ENCODE data around the gene MYOCD. TPM values are rescaled to one million over a fixed set of nuclear protein-coding genes. Genes with fewer than 3 reads are reported as not detected.

MYOCD gene
- total and polyA plus RNA-seq, 4 donors, result 0.05 to 0.59 (median 0.23) TPM

GRCh38 chr17:12666718-12667117 lies 1.0 kb downstream of the MYOCD start:
- no peak for DNase-seq (ENCODE audit: low spot score)
- WGBS, result 73% methylated on average over 6 of the region's 6 CpGs

GRCh38 chr17:12667299-12667958 lies 1.7 kb downstream of the MYOCD start:
- DNase-seq (ENCODE audit: low spot score), result no peak

More at GRCh38 chr17:12666718-12667117, 1.0 kb downstream of the MYOCD start:
- Histone ChIP-seq H3K27me3 (ENCODE audit: control insufficient read depth in 4 of 4, insufficient read depth in 4 of 4, low read length in 3 of 4) (peaks cover 0 to 34% (median 7%) of the 10 kb centered on the region in 4 donors), H3K4me1 (ENCODE audit: control insufficient read depth in 4 of 4, insufficient read depth in 4 of 4, low read length in 3 of 4) (peaks cover 4 to 12% (median 8%) of the 10 kb centered on the region in 4 donors), H3K27ac (ENCODE audit: low read depth in 1 of 2, low read length in 2 of 2) (no peak overlapping the region), H3K36me3 (ENCODE audit: control insufficient read depth in 4 of 4, insufficient read depth in 3 of 4, low read depth in 1 of 4, low read length in 3 of 4) (no peaks in the 10 kb centered on the region), H3K4me3 (ENCODE audit: low read depth in 1 of 3, low read length in 3 of 3) (no peak overlapping the region), H3K9ac (ENCODE audit: low read depth in 1 of 2, low read length in 2 of 2) (no peak overlapping the region), H3K9me3 (ENCODE audit: control insufficient read depth in 4 of 4, low read length in 3 of 4) (no peaks in the 10 kb centered on the region)
- no peak for TF ChIP-seq GABPA (IDR thresholded peaks at IDR 0.05 in 1 of 2, conservative IDR thresholded peaks at IDR 0.05 in 1 of 2)
- no peak for TF ChIP-seq TAF1 (conservative IDR thresholded peaks at IDR 0.05)
- TF ChIP-seq ATF3 (IDR thresholded peaks at IDR 0.05), result no peak

GRCh38 chr17:12671906-12672305 lies 6.2 kb downstream of the MYOCD start:
- no peak for DNase-seq (ENCODE audit: low spot score)
- WGBS, result 72% methylated on average over 2 of the region's 2 CpGs
- H3K4me1 ChIP-seq (ENCODE audit: control insufficient read depth in 4 of 4, insufficient read depth in 4 of 4, low read length in 3 of 4), result no peaks in the 10 kb centered on the region
- H3K4me3 ChIP-seq (ENCODE audit: low read depth in 1 of 3, low read length in 3 of 3), result no peak overlapping the region
- no peaks in the 10 kb centered on the region for H3K36me3 ChIP-seq (ENCODE audit: control insufficient read depth in 4 of 4, insufficient read depth in 3 of 4, low read depth in 1 of 4, low read length in 3 of 4)
- peaks cover 0 to 12% (median 3%) of the 10 kb centered on the region in 4 donors for H3K27me3 ChIP-seq (ENCODE audit: control insufficient read depth in 4 of 4, insufficient read depth in 4 of 4, low read length in 3 of 4)
- TF ChIP-seq FOXA2 (IDR thresholded peaks at IDR 0.05), result no peak
- TF ChIP-seq GABPA (IDR thresholded peaks at IDR 0.05 in 1 of 2, conservative IDR thresholded peaks at IDR 0.05 in 1 of 2), result no peak
- no peak for TF ChIP-seq CTCF (IDR thresholded peaks at IDR 0.05; ENCODE audit: low read depth, low read length, missing input control)
- TF ChIP-seq SP1 (IDR thresholded peaks at IDR 0.05), result no peak
- TF ChIP-seq RXRA (IDR thresholded peaks at IDR 0.05), result no peak
- TF ChIP-seq MAX (IDR thresholded peaks at IDR 0.05), result no peak
- no peak for TF ChIP-seq TAF1 (conservative IDR thresholded peaks at IDR 0.05)
- TF ChIP-seq EGR1 (IDR thresholded peaks at IDR 0.05; ENCODE audit: low read depth in 2 of 2), result no peak
- no peak for TF ChIP-seq HNF4A (conservative IDR thresholded peaks at IDR 0.05)
- TF ChIP-seq ZBTB33 (IDR thresholded peaks at IDR 0.05), result no peak
- TF ChIP-seq REST (IDR thresholded peaks at IDR 0.05), result no peak
- no peak for TF ChIP-seq YY1 (IDR thresholded peaks at IDR 0.05)
- no peak for TF ChIP-seq ATF3 (IDR thresholded peaks at IDR 0.05)
- H3K9me3 ChIP-seq (ENCODE audit: control insufficient read depth in 4 of 4, low read length in 3 of 4), result no peaks in the 10 kb centered on the region
- no peak overlapping the region for H3K27ac ChIP-seq (ENCODE audit: low read depth in 1 of 2, low read length in 2 of 2)
- H3K9ac ChIP-seq (ENCODE audit: low read depth in 1 of 2, low read length in 2 of 2), result no peak overlapping the region

More at GRCh38 chr17:12667299-12667958, 1.7 kb downstream of the MYOCD start:
- no peaks in the 10 kb centered on the region for H3K36me3 ChIP-seq (ENCODE audit: control insufficient read depth in 4 of 4, insufficient read depth in 3 of 4, low read depth in 1 of 4, low read length in 3 of 4)
- no peak overlapping the region for H3K9ac ChIP-seq (ENCODE audit: low read depth in 1 of 2, low read length in 2 of 2)
- no peaks in the 10 kb centered on the region for H3K9me3 ChIP-seq (ENCODE audit: control insufficient read depth in 4 of 4, low read length in 3 of 4)
- H3K27ac ChIP-seq (ENCODE audit: low read depth in 1 of 2, low read length in 2 of 2), result no peak overlapping the region
- peaks cover 0 to 34% (median 7%) of the 10 kb centered on the region in 4 donors for H3K27me3 ChIP-seq (ENCODE audit: control insufficient read depth in 4 of 4, insufficient read depth in 4 of 4, low read length in 3 of 4)
- H3K4me3 ChIP-seq (ENCODE audit: low read depth in 1 of 3, low read length in 3 of 3), result no peak overlapping the region
- WGBS, result 13% methylated on average over 9 of the region's 9 CpGs
- no peak for TF ChIP-seq FOXA1 (IDR thresholded peaks at IDR 0.05)
- TF ChIP-seq FOXA2 (IDR thresholded peaks at IDR 0.05), result no peak
- TF ChIP-seq RAD21 (IDR thresholded peaks at IDR 0.05), result peak; percentile 64 to 70
- peaks cover 4 to 12% (median 8%) of the 10 kb centered on the region in 4 donors for H3K4me1 ChIP-seq (ENCODE audit: control insufficient read depth in 4 of 4, insufficient read depth in 4 of 4, low read length in 3 of 4)
